ENCODE measurements around the gene RTN1. TPM values are rescaled to one million over a fixed set of nuclear protein-coding genes. Genes with fewer than 3 reads are reported as not detected.

RTN1 gene
- total RNA-seq, 1 donor from 2014 or later = not detected

DNA sequence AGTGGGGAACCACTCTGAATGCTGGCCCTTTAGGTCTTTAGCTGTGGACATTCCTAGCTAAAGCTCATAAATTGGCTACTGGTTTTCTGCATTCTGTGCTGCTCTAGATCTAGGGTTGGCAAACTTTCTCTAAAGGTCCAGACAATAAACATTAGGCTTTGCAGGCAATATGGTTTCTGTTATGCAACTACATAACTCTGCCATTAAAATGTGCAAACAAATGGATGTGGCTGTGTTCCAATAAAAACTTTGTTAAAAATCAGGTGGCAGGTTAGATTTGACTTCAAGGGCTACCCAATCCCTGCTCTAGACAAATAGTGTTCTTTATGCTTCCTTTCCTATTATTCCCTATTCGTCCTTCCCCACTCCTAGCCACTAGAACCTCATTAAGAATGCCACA is 42.6 kb upstream of the RTN1 start:
- TF ChIP-seq, protein P1, sequence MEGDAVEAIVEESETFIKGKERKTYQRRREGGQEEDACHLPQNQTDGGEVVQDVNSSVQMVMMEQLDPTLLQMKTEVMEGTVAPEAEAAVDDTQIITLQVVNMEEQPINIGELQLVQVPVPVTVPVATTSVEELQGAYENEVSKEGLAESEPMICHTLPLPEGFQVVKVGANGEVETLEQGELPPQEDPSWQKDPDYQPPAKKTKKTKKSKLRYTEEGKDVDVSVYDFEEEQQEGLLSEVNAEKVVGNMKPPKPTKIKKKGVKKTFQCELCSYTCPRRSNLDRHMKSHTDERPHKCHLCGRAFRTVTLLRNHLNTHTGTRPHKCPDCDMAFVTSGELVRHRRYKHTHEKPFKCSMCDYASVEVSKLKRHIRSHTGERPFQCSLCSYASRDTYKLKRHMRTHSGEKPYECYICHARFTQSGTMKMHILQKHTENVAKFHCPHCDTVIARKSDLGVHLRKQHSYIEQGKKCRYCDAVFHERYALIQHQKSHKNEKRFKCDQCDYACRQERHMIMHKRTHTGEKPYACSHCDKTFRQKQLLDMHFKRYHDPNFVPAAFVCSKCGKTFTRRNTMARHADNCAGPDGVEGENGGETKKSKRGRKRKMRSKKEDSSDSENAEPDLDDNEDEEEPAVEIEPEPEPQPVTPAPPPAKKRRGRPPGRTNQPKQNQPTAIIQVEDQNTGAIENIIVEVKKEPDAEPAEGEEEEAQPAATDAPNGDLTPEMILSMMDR (IDR thresholded peaks at IDR 0.05) = no peak
- Mint-ChIP-seq H3K27ac (ENCODE audit: unreplicated experiment) (no peak overlapping the region), H3K27me3 (ENCODE audit: unreplicated experiment) (peaks cover 35% of the 10 kb centered on the region), H3K36me3 (ENCODE audit: unreplicated experiment) (no peaks in the 10 kb centered on the region), H3K4me1 (ENCODE audit: unreplicated experiment) (no peaks in the 10 kb centered on the region), H3K4me3 (ENCODE audit: unreplicated experiment) (no peak overlapping the region), H3K9me3 (ENCODE audit: unreplicated experiment) (no peaks in the 10 kb centered on the region)
- no peak for DNase-seq (ENCODE audit: extremely low spot score, unreplicated experiment)

DNA sequence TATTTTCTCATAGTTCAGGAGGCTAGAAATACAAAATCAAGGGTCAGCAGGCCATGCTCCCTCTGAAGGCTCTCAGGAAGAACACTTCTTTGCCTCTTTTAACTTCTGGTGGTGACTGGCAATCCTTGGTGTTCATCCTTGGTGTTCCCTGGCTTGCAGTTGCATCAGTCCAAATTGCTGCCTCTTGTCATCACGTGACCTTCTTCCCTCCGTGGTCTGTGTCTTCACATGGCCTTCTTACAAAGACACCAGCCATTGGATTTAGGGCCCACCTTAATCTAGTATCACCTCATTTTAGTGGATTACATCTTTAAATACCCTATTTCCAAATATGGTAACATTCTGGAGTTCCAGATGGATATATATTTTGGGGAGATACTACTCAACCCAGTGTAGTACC is 41.9 kb upstream of the RTN1 start:
- no peak for DNase-seq (ENCODE audit: extremely low spot score, unreplicated experiment)
- no peaks in the 10 kb centered on the region for H3K9me3 Mint-ChIP-seq (ENCODE audit: unreplicated experiment)
- H3K36me3 Mint-ChIP-seq (ENCODE audit: unreplicated experiment) = no peaks in the 10 kb centered on the region
- no peak overlapping the region for H3K4me3 Mint-ChIP-seq (ENCODE audit: unreplicated experiment)
- peaks cover 33% of the 10 kb centered on the region for H3K27me3 Mint-ChIP-seq (ENCODE audit: unreplicated experiment)
- H3K4me1 Mint-ChIP-seq (ENCODE audit: unreplicated experiment) = no peaks in the 10 kb centered on the region
- TF ChIP-seq, protein P1 (IDR thresholded peaks at IDR 0.05) = no peak
- no peak overlapping the region for H3K27ac Mint-ChIP-seq (ENCODE audit: unreplicated experiment)

DNA sequence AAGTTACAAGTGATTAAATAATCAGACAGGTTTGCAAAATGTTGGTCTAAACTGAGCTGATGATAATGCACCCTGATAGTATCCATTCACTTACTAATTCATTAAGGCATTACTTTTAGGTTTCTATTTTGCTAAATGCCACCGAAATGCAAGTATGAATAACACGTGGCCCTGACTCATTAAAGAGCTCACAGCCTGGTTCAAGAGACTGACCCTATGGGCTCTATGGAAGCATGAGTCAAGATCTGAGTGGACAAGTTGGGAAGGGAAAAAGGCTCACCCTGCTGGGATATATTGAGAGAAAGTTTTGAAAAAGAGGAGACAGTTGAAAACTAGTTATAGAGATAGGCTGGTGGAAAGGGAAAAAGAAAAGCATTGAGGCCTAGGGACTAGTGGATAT is 34.6 kb upstream of the RTN1 start:
- H3K27me3 Mint-ChIP-seq (ENCODE audit: unreplicated experiment) = peaks cover 3% of the 10 kb centered on the region
- H3K27ac Mint-ChIP-seq (ENCODE audit: unreplicated experiment) = no peak overlapping the region
- no peaks in the 10 kb centered on the region for H3K4me1 Mint-ChIP-seq (ENCODE audit: unreplicated experiment)
- DNase-seq (ENCODE audit: extremely low spot score, unreplicated experiment) = no peak
- no peak overlapping the region for H3K4me3 Mint-ChIP-seq (ENCODE audit: unreplicated experiment)
- no peaks in the 10 kb centered on the region for H3K36me3 Mint-ChIP-seq (ENCODE audit: unreplicated experiment)
- TF ChIP-seq, protein P1 (IDR thresholded peaks at IDR 0.05) = no peak
- H3K9me3 Mint-ChIP-seq (ENCODE audit: unreplicated experiment) = no peaks in the 10 kb centered on the region

DNA sequence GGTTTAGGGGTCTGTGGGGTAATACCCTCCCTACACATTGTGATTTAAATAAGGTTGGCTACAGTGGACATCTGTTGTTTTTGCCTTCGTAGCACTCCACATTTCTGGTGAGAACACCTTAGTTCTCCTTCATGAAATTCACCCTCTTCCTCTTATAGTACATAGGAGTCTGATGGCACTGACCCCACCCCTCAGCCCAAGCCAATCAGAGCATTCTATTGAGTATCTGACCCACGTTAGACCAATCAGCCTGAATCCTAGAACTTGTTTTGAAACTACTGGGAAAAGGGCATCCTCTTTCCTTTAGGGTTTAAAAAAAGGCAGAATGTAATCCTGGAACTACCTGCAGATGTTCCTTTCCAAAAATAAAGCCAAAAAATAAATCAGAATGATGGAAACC is 33.6 kb upstream of the RTN1 start:
- H3K36me3 Mint-ChIP-seq (ENCODE audit: unreplicated experiment) = no peaks in the 10 kb centered on the region
- peaks cover 4% of the 10 kb centered on the region for H3K27me3 Mint-ChIP-seq (ENCODE audit: unreplicated experiment)
- H3K9me3 Mint-ChIP-seq (ENCODE audit: unreplicated experiment) = no peaks in the 10 kb centered on the region
- H3K4me1 Mint-ChIP-seq (ENCODE audit: unreplicated experiment) = no peaks in the 10 kb centered on the region
- no peak for DNase-seq (ENCODE audit: extremely low spot score, unreplicated experiment)
- H3K27ac Mint-ChIP-seq (ENCODE audit: unreplicated experiment) = no peak overlapping the region
- H3K4me3 Mint-ChIP-seq (ENCODE audit: unreplicated experiment) = no peak overlapping the region
- TF ChIP-seq, protein P1 (IDR thresholded peaks at IDR 0.05) = no peak

DNA sequence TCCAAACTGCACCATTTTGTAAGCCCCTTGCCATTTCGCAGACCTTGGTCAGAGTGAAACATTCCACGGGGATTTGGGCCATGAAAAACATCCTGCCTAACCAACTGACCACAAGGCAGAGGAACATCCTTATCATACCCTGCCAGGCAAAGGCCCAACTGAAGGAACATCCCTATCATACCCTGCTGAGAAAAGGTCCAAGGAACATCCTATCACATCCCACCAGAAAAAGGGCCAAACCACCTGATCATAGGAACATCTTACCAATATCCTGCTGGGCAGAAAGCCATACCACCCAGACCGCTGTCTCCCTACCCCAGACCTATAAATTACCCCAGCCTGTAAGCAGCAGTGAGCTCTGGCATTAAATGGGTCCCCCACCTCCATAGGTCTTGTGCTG is 30.0 kb upstream of the RTN1 start:
- Mint-ChIP-seq H3K36me3 (ENCODE audit: unreplicated experiment) (no peaks in the 10 kb centered on the region), H3K9me3 (ENCODE audit: unreplicated experiment) (no peaks in the 10 kb centered on the region), H3K27me3 (ENCODE audit: unreplicated experiment) (peaks cover 18% of the 10 kb centered on the region), H3K4me1 (ENCODE audit: unreplicated experiment) (no peaks in the 10 kb centered on the region), H3K27ac (ENCODE audit: unreplicated experiment) (no peak overlapping the region), H3K4me3 (ENCODE audit: unreplicated experiment) (no peak overlapping the region)
- no peak for DNase-seq (ENCODE audit: extremely low spot score, unreplicated experiment)
- TF ChIP-seq, protein P1 (IDR thresholded peaks at IDR 0.05) = no peak

All from osteocyte (in vitro differentiated cells).